ENCODE results near the gene HRCT1. TPM values are rescaled to one million over a fixed set of nuclear protein-coding genes. Genes with fewer than 3 reads are reported as not detected.

Gene HRCT1
- total RNA-seq (1 to 10 TPM; 2.5 to 6.5 TPM), polyA plus RNA-seq (ENCODE audit: insufficient read depth, low read depth, low replicate concordance) (7.1 TPM)
- long read RNA-seq, donor 1 = 0 reads
- long read RNA-seq, donor 2, partial matches to known transcripts = 0 of 1 reads
- long read RNA-seq, donor 2, other reads (novel, unspliced or antisense) = 0 of 1 reads

GRCh38 chr9:35905912-35906679 is at the start of gene HRCT1:
HRCT1 (plus strand) TSS chr9:35906202; CDS start chr9:35906288, 86 bp downstream.
- peak within 1 kb of the TSS; percentile 91 to 95 for H3K27ac ChIP-seq
- no peaks in the 10 kb centered on the region for H3K27me3 ChIP-seq
- no peak within 1 kb of the TSS for H3K4me3 ChIP-seq
- DNase-seq = peak; percentile 92
- no peaks in the 10 kb centered on the region for H3K9me3 ChIP-seq
- intact Hi-C loops (cut with DNase I; ENCODE audit: low total_unique reads) = no loop called here
- H3K4me1 ChIP-seq = peaks cover 58% of the 10 kb centered on the region
- H3K36me3 ChIP-seq (ENCODE audit: low read depth, missing control alignments) = no peaks in the 10 kb centered on the region
- WGBS, 2 donors = 36 to 58% methylated on average over 5 to 30 of the region's 30 CpGs
- TF ChIP-seq POLR2A (IDR thresholded peaks at IDR 0.05) (no peak), CTCF (IDR thresholded peaks at IDR 0.05) (no peak)

- WGBS, 2 donors = 79 to 80% methylated on average over 3 of the region's 3 CpGs
- DNase-seq = no peak
- H3K36me3 ChIP-seq (ENCODE audit: low read depth, missing control alignments) = no peaks in the 10 kb centered on the region
- intact Hi-C loops (cut with DNase I; ENCODE audit: low total_unique reads) = no loop called here
- no peaks in the 10 kb centered on the region for H3K27me3 ChIP-seq
- no peaks in the 10 kb centered on the region for H3K4me1 ChIP-seq
- H3K27ac ChIP-seq = no peak overlapping the region
- no peak for TF ChIP-seq POLR2A (IDR thresholded peaks at IDR 0.05)
- no peaks in the 10 kb centered on the region for H3K9me3 ChIP-seq
- no peak overlapping the region for H3K4me3 ChIP-seq
Measured at GRCh38 chr9:35856206-35856605, 49.8 kb upstream of the HRCT1 start.

- 82 to 94% methylated on average over 4 of the region's 5 CpGs for WGBS, 2 donors
- H3K27ac ChIP-seq = no peak overlapping the region
- no peak for TF ChIP-seq POLR2A (IDR thresholded peaks at IDR 0.05)
- TF ChIP-seq CTCF (IDR thresholded peaks at IDR 0.05) = no peak
- DNase-seq = no peak
- H3K27me3 ChIP-seq = no peaks in the 10 kb centered on the region
- intact Hi-C loops (cut with DNase I; ENCODE audit: low total_unique reads) = no loop called here
- H3K4me3 ChIP-seq = no peak overlapping the region
- H3K9me3 ChIP-seq = no peaks in the 10 kb centered on the region
- no peaks in the 10 kb centered on the region for H3K4me1 ChIP-seq
- H3K36me3 ChIP-seq (ENCODE audit: low read depth, missing control alignments) = no peaks in the 10 kb centered on the region
Measured at GRCh38 chr9:35856882-35857281, 49.1 kb upstream of the HRCT1 start.

- Histone ChIP-seq H3K27ac (no peak overlapping the region), H3K36me3 (ENCODE audit: low read depth, missing control alignments) (no peaks in the 10 kb centered on the region), H3K4me3 (no peak overlapping the region), H3K4me1 (no peaks in the 10 kb centered on the region), H3K27me3 (no peaks in the 10 kb centered on the region), H3K9me3 (no peaks in the 10 kb centered on the region)
- WGBS, 2 donors = 82 to 84% methylated on average over 5 of the region's 5 CpGs
- intact Hi-C loops (cut with DNase I; ENCODE audit: low total_unique reads) = no loop called here
- no peak for DNase-seq
- TF ChIP-seq POLR2A (IDR thresholded peaks at IDR 0.05) (no peak), CTCF (IDR thresholded peaks at IDR 0.05) (no peak)
Measured at GRCh38 chr9:35858458-35858857, 47.5 kb upstream of the HRCT1 start.

GRCh38 chr9:35859310-35859989 is 46.6 kb upstream of the HRCT1 start:
- Histone ChIP-seq H3K27ac (no peak overlapping the region), H3K36me3 (ENCODE audit: low read depth, missing control alignments) (no peaks in the 10 kb centered on the region), H3K27me3 (no peaks in the 10 kb centered on the region), H3K9me3 (no peaks in the 10 kb centered on the region), H3K4me3 (no peak overlapping the region), H3K4me1 (no peaks in the 10 kb centered on the region)
- 52 to 62% methylated on average over 14 to 16 of the region's 16 CpGs for WGBS, 2 donors
- DNase-seq = no peak
- TF ChIP-seq POLR2A (IDR thresholded peaks at IDR 0.05) = no peak
- TF ChIP-seq CTCF (IDR thresholded peaks at IDR 0.05) = no peak
- intact Hi-C loops (cut with DNase I; ENCODE audit: low total_unique reads) = no loop called here

All from testis (tissue), 5 donors.